Activated T-helper 1 cell treated with Interleukin-2 at 50 U/mL for 16 hours (primary cell): Measurements from ENCODE around the gene SMARCAL1.

ENCODE experiments used
- DNase-seq: peaks from one replicate; pipeline ENCODE4 v3.0.0-alpha.2; 2020; ENCODE audit warnings: low read depth

The SMARCAL1 gene

GRCh38 chr2:216428618-216429350 lies 16.5 kb downstream of the SMARCAL1 start:
- no peak for DNase-seq

- no peak for DNase-seq
Measured at GRCh38 chr2:216429428-216429827, 17.1 kb downstream of the SMARCAL1 start.

GRCh38 chr2:216430811-216431530 lies 18.7 kb downstream of the SMARCAL1 start:
- no peak for DNase-seq

GRCh38 chr2:216431531-216431856 lies 19.2 kb downstream of the SMARCAL1 start:
- DNase-seq: no peak

DNA sequence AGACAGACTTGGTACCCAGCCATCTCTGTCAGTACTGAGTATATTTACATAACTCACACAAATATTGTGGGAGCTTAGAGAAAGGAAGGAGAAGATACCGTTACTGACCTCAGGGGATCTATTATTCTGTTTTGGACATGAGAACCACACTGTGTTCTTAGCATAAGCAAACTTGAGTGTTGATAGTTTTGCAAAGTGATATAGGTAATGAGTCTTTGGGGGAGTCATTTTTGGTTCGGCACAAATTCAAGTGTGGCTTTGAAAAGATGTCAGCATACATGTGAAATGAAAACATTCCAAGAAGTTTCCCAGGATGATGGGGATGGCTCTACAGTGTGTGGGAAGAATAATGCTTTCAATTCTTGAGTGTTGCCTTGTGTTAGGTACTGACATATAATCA lies 24.1 kb downstream of the SMARCAL1 start:
- no peak for DNase-seq

- DNase-seq: no peak
Measured at GRCh38 chr2:216441308-216442010, 29.2 kb downstream of the SMARCAL1 start.

DNA sequence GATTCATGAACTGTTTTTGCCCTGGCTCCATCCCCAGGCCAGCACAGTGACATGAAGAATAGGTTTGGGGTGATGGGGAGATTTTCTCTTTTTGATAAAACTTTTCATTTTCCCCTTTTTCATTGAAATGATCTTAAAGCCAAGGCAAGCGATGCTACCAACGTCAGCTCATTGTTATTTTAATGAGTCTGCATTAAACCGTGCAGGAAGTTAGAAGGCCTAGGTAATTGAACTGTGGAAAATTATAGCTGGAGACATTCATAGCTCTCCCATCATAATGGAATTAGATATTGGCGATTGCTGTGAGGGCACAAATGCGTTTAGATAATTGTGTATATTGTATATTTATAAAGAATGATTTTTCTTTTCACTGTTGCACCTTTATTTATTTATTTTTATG lies 33.2 kb downstream of the SMARCAL1 start:
- DNase-seq: no peak

- no peak for DNase-seq
Measured at GRCh38 chr2:216446343-216446742, 34.1 kb downstream of the SMARCAL1 start.

GRCh38 chr2:216447293-216447692 lies 35.0 kb downstream of the SMARCAL1 start:
- DNase-seq: no peak

DNA sequence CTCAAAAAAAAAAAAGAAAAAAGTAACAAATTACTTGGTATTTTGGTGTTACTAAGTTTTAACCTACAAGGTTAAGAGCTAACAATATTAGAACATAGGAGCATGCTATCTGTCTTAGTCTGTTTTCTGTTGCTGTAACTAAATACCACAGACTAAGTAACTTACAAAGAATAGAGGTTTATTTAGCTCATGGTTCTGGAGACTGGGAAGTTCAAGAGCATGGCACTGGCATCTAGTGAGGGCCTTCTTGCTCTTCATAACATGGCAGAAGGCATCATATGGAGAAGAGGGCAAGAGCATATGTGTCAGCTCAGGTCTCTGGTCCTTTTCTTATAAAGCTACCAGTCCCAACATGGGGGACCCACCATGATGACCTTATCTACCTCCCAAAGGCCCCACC lies 36.5 kb downstream of the SMARCAL1 start:
- no peak for DNase-seq

DNA sequence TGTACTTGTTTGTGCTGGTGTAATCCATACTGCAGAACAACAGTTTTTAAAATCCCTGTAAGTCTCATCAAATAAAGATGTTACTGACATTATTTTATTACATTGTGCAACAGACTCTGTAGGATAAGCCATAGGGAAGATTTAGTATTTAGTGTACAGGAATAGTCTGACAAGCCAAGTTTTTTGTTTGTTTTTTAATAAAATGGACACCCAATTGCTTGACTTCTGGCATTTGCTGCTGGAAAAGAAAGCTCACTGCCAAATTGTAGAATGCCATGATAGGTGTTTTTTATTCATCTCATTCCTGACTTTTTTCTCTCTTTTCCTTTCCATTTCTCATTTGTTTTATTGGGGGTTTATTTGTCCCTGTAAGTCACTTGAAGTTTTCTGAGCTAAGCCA lies 38.1 kb downstream of the SMARCAL1 start:
- no peak for DNase-seq

DNA sequence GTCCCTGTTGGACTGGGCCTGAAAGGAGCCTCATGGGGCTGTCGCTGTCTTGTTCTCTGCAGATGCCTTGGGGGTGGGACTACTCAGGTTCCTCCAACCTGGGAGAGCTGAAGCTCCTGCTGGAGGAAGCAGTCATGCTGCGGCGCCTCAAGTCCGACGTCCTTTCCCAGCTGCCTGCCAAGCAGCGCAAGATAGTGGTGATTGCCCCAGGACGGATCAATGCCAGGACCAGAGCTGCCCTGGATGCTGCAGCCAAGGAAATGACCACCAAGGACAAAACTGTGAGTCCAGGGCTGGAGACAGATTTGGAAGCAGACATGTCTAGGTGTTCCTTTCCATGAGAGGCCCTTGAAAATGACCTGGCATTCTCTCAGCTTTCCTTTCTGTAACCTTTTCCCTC lies 38.5 kb downstream of the SMARCAL1 start:
- DNase-seq: no peak

- no peak for DNase-seq
Measured at GRCh38 chr2:216453955-216454614, 41.8 kb downstream of the SMARCAL1 start.

GRCh38 chr2:216463148-216463547 lies 50.9 kb downstream of the SMARCAL1 start:
- DNase-seq: no peak

GRCh38 chr2:216464104-216464720 lies 51.9 kb downstream of the SMARCAL1 start:
- DNase-seq: no peak

GRCh38 chr2:216465579-216466195 lies 53.4 kb downstream of the SMARCAL1 start:
- no peak for DNase-seq

DNA sequence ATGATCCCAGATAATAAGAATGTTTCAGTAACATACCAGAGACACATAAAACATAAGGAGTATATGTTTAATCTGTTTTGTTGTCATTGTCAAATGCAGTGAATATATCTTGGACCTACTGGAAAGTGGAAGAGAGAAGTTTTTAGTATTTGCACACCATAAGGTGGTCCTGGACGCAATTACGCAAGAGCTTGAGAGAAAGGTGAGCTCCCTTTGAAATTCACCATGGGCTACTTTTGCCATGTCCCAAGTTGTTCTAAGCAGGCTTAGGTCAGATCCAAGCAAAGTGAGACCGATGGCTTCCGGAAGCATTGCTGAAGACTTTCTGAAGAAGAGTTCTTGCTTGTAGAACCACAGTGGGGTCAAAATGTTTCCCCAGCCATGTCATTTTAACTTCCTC lies 55.6 kb downstream of the SMARCAL1 start:
- no peak for DNase-seq

GRCh38 chr2:216469661-216470060 lies 57.4 kb downstream of the SMARCAL1 start:
- DNase-seq: no peak

DNA sequence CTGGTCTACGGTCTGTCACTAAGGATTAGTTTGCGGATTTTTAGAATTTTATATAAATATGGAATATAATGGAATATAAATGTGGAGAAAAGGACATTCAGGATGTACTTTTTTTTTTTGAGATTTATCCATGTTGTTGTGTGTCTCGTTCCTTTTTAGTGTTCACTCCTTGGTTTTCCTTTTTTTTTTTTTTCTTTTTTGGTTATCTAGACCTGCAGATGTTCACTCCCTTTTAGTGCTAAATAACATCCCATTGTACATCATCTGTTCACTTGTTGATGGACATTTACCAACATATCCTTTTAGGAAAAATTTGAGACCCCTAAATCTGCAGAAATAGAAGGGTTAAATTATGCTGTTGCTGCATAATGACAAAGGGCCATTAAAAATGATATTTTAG lies 60.9 kb downstream of the SMARCAL1 start:
- no peak for DNase-seq

- DNase-seq: no peak
Measured at GRCh38 chr2:216474925-216475670, 62.8 kb downstream of the SMARCAL1 start.

DNA sequence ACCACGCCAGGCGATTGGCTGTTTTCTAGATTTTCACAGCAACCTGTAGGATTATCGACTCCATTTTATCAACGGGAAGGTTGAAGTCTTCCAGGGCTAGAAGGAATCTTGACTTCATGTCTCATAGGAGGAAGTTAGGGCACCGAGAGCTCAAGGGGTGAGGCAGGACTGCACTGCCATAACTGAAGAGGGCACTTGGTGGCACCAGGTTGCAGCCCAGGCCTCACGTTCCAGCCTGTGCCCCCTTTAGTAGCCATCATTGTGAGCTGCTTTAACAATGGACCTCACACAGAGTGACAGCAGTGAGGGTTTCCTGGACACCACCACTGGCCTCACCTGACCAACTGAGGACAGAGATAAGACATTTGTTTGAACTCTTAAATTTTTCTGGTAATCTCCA lies 63.5 kb downstream of the SMARCAL1 start:
- DNase-seq: no peak
